Articular chondrocyte of knee joint (primary cell): Measurements from ENCODE around the gene CAVIN3. TPM values are rescaled to one million over a fixed set of nuclear protein-coding genes. Genes with fewer than 3 reads are reported as not detected.

Experiments
- total RNA-seq: library from RNA; depleted of rRNA; stranded (reverse); fragments of >200 nt; gene quantifications from 2 replicates; pipeline ENCODE4 v1.2.3, GENCODE V29; 2012

The CAVIN3 gene
- total RNA-seq, result 219 and 224 TPM in 2 replicates

GRCh38 chr11:6320411-6321155 is at the start of gene CAVIN3:
Gene CAVIN3, minus strand, starts transcription at chr11:6320501. Its CDS starts 25 bp downstream, at chr11:6320476.

Other genes starting within 250 kb of the CAVIN3 start
- not detected in 2 replicates for gene OR56B4, start 212.8 kb downstream of the CAVIN3 start, total RNA-seq
- gene OR52B2, start 150.2 kb downstream of the CAVIN3 start, total RNA-seq, result not detected in 2 replicates
- not detected in 2 replicates for gene OR52W1, start 121.3 kb downstream of the CAVIN3 start, total RNA-seq
- not detected in 2 replicates for gene C11orf42, start 114.9 kb downstream of the CAVIN3 start, total RNA-seq
- gene FHIP1B, start 85.9 kb downstream of the CAVIN3 start, total RNA-seq, result 11.8 TPM in 2 replicates
- gene CNGA4, start 81.4 kb downstream of the CAVIN3 start, total RNA-seq, result 0.13 TPM in 1 of 2 replicates, not detected in the other
- not detected in 2 replicates for gene CCKBR, start 60.7 kb downstream of the CAVIN3 start, total RNA-seq
- gene SMPD1, start 70.0 kb upstream of the CAVIN3 start, total RNA-seq, result 49.9 and 60.9 TPM in 2 replicates
- 32.1 and 37.8 TPM in 2 replicates for gene APBB1, start 98.6 kb upstream of the CAVIN3 start, total RNA-seq
- gene HPX, start 120.5 kb upstream of the CAVIN3 start, total RNA-seq, result 0.65 and 2.2 TPM in 2 replicates
- gene TRIM3, start 153.4 kb upstream of the CAVIN3 start, total RNA-seq, result 13.3 and 13.5 TPM in 2 replicates
- gene ARFIP2, start 160.8 kb upstream of the CAVIN3 start, total RNA-seq, result 47.9 and 59.8 TPM in 2 replicates
- 37.9 and 46.8 TPM in 2 replicates for gene TIMM10B, start 161.0 kb upstream of the CAVIN3 start, total RNA-seq
- 7.9 and 9.3 TPM in 2 replicates for gene DNHD1, start 176.8 kb upstream of the CAVIN3 start, total RNA-seq